Vagina (tissue), 2 donors: ENCODE data around the gene C16orf92.

Experiments
- CTCF ChIP-seq, 3 experiments: fragments of 450-650 bp in 2 of 3; fragments of 200-600 bp in 1 of 3; sonication (generic) in 1 of 3; IDR thresholded peaks; one replicate each; pipeline ENCODE4 v1.5.1; 2017 to 2019; ENCODE audit warnings: antibody characterized with exemption in 3 of 3, mild to moderate bottlenecking in 2 of 3, moderate library complexity in 2 of 3
- POLR2A ChIP-seq, 2 donors: fragments of 450-650 bp; IDR thresholded peaks; one replicate each; pipeline ENCODE4 v1.6.1; 2017; ENCODE audit warnings: antibody characterized with exemption in 2 of 2, mild to moderate bottlenecking in 2 of 2, moderate library complexity in 2 of 2
- POLR2AphosphoS5 ChIP-seq, 2 donors: sonication (generic); formaldehyde crosslinking; IDR thresholded peaks; one replicate each; pipeline ENCODE4 v1.9.0; 2017; ENCODE audit warnings: antibody characterized with exemption in 2 of 2, mild to moderate bottlenecking in 2 of 2, low read depth in 1 of 2; ENCODE audit not compliant: insufficient read depth in 1 of 2

- no peak for TF ChIP-seq CTCF (IDR thresholded peaks at IDR 0.05)
- no peak for TF ChIP-seq POLR2AphosphoS5 (IDR thresholded peaks at IDR 0.05; ENCODE audit: insufficient read depth in 1 of 2, low read depth in 1 of 2)
- no peak for TF ChIP-seq POLR2A (IDR thresholded peaks at IDR 0.05)
These were observed 32.0 kb upstream of the C16orf92 start for GRCh38 chr16:29990883-29991570.
